ENCODE results near the gene NUDT16L1. TPM values are rescaled to one million over a fixed set of nuclear protein-coding genes. Genes with fewer than 3 reads are reported as not detected.

Gene NUDT16L1
- total RNA-seq, 2 donors from 2014 or later: 50.7 to 80.1 TPM

GRCh38 chr16:4696172-4696904 lies 3.0 kb downstream of the NUDT16L1 start:
- intact Hi-C loops (cut with DNase I): no loop called here
- Histone ChIP-seq H3K27me3 (no peaks in the 10 kb centered on the region), H3K36me3 (peaks cover 12% of the 10 kb centered on the region), H3K4me3 (no peak overlapping the region), H3K9me3 (no peaks in the 10 kb centered on the region), H3K27ac (no peak overlapping the region), H3K9ac (ENCODE audit: low read depth in 2 of 2, low read length in 2 of 2) (no peak overlapping the region), H3K4me1 (peaks cover 5% of the 10 kb centered on the region)
- TF ChIP-seq CTCF (IDR thresholded peaks at IDR 0.05): no peak
- DNase-seq: peak; percentile 32

DNA sequence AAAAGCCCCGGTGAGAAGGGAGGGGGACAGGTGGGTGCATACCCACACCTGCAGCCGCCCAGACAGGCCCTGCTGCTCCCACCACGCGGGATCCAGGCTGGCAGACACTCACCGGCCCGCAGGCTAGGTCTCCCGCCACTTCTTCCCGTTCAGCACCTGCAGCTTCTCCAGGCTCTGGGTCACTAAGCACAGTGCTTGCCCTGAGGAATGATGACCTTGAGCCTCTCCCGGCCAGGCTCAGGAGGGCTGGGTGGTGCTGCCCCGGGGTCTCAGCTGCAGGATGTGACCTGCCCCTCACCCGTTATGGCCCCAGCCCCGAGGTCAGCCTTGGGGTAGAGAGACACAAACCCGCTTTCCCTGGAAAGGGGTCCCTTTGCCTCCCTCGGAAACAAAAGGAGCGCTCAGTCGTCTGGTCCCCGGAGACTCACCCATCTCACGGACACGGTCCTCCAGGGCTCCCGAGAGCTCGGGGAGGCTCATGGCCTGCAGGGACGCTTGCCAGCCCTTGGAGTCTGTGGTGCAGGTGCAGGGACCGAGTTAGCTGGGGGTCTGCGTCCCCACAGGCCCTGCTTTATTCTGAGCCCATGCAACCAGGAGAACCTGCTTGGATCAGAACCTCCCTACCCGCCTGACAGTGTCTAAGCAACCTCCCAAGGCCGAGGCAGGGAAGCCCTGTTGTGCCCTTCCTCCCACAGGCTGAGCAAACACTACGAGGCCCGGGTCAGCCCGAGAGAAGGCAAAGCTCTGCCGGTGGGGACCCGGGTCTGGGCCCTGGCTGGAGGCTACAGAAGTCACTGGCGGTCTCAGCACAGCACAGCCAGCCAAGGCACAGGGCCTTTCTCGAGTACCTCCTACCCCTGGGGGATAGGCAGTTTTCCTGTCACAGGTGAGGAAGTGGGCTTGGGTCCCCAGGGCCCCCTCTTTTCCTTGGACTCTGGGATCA lies 3.8 kb downstream of the NUDT16L1 start:
- H3K4me1 ChIP-seq: peaks cover 9% of the 10 kb centered on the region
- peaks cover 12% of the 10 kb centered on the region for H3K36me3 ChIP-seq
- H3K27ac ChIP-seq: no peak overlapping the region
- no peak for DNase-seq
- no peak for TF ChIP-seq CTCF (IDR thresholded peaks at IDR 0.05)
- H3K9ac ChIP-seq (ENCODE audit: low read depth in 2 of 2, low read length in 2 of 2): no peak overlapping the region
- H3K9me3 ChIP-seq: no peaks in the 10 kb centered on the region
- H3K4me3 ChIP-seq: no peak overlapping the region
- intact Hi-C loops (cut with DNase I): no loop called here
- H3K27me3 ChIP-seq: no peaks in the 10 kb centered on the region

DNA sequence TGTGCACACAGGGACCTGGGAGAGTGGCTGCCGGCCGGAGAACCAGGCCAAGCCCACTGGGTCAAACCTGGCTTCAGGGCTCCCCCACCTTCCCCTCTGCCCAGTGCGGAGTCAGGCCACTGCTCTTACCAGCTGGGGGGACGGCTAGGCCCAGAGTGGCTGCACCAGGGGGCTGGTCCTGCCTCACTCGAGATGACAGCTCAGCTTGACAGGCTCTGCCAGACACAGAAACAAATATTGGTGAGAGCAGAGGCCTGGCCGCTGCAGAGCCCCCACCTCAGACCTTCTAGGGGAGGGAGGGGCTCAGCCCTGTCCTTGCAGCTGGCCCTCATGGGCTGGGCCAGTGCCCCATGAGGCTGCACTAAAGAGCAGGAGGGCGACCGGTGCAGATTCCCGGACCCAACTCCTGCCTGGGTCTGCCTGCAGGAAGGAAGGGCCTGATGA lies 4.5 kb downstream of the NUDT16L1 start:
- H3K9me3 ChIP-seq: no peaks in the 10 kb centered on the region
- no peak overlapping the region for H3K4me3 ChIP-seq
- TF ChIP-seq CTCF (IDR thresholded peaks at IDR 0.05): no peak
- no peak for DNase-seq
- intact Hi-C loops (cut with DNase I): no loop called here
- H3K27me3 ChIP-seq: no peaks in the 10 kb centered on the region
- H3K27ac ChIP-seq: no peak overlapping the region
- H3K4me1 ChIP-seq: peaks cover 14% of the 10 kb centered on the region
- no peak overlapping the region for H3K9ac ChIP-seq (ENCODE audit: low read depth in 2 of 2, low read length in 2 of 2)
- H3K36me3 ChIP-seq: peaks cover 12% of the 10 kb centered on the region

DNA sequence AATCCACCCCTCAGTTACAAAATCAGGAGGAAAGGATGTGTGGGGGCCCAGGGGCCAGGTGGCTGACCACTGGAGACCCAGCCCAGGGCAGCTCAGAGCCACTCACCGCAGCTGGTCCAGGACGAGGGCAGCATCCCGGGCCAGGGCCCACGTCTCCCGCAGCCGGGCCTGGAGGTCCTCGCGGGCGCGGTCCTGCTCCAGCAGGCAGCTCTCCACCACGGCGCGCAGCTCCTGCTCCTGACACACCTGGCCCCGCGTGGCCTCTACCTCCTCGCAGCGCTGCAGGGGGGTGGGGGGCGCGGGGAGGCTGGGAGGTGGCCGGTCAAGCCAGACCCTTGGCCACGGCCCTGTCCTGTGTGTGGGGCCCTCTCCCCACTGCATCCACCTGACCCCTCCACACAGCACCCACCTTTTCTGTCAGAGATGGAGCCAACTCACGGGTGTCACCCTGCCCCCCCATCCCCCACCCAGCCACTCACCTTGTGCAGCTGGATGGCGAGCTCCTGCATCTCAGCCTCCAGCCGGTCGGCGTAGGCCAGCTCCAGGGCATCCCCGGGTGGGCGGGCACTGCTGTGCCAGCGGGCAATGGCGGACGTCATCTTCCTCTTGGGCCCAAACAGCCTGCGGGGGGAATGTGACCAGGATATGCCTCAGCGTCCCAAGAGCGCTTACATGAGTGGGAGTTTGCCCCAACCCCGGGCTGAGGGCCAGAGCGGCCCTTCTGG lies 5.1 kb downstream of the NUDT16L1 start:
- H3K9ac ChIP-seq (ENCODE audit: low read depth in 2 of 2, low read length in 2 of 2): no peak overlapping the region
- H3K4me3 ChIP-seq: no peak overlapping the region
- no peak for DNase-seq
- H3K27ac ChIP-seq: no peak overlapping the region
- H3K27me3 ChIP-seq: no peaks in the 10 kb centered on the region
- peaks cover 14% of the 10 kb centered on the region for H3K4me1 ChIP-seq
- no peak for TF ChIP-seq CTCF (IDR thresholded peaks at IDR 0.05)
- intact Hi-C loops (cut with DNase I): no loop called here
- no peaks in the 10 kb centered on the region for H3K9me3 ChIP-seq
- peaks cover 12% of the 10 kb centered on the region for H3K36me3 ChIP-seq

GRCh38 chr16:4699046-4699556 lies 5.7 kb downstream of the NUDT16L1 start:
- H3K27ac ChIP-seq: no peak overlapping the region
- H3K27me3 ChIP-seq: no peaks in the 10 kb centered on the region
- DNase-seq: no peak
- peaks cover 14% of the 10 kb centered on the region for H3K4me1 ChIP-seq
- intact Hi-C loops (cut with DNase I): no loop called here
- H3K4me3 ChIP-seq: no peak overlapping the region
- H3K9ac ChIP-seq (ENCODE audit: low read depth in 2 of 2, low read length in 2 of 2): no peak overlapping the region
- no peak for TF ChIP-seq CTCF (IDR thresholded peaks at IDR 0.05)
- H3K9me3 ChIP-seq: no peaks in the 10 kb centered on the region
- H3K36me3 ChIP-seq: peaks cover 12% of the 10 kb centered on the region
